Body of pancreas (tissue), 4 donors: ENCODE results near the gene SOD2.
"Not testable (repeated sequence)": the region's sequence is repeated elsewhere in the genome, so short reads cannot be mapped to it uniquely, and the experiment has no call there.

ENCODE experiments used
- POLR2A ChIP-seq, 3 donors: fragments of 450-650 bp; IDR thresholded peaks; one replicate each; pipeline ENCODE4 v1.6.1; 2016; ENCODE audit warnings: antibody characterized with exemption in 3 of 3, mild to moderate bottlenecking in 2 of 3
- TF ChIP-seq, protein P1 (sequence below), 7 experiments: fragments of 450-650 bp in 4 of 7; fragments of 200-600 bp in 3 of 7; sonication (generic) in 3 of 7; IDR thresholded peaks; one replicate each; pipeline ENCODE4 v1.5.1; 2016 to 2019; ENCODE audit warnings: antibody characterized with exemption in 7 of 7

DNA sequence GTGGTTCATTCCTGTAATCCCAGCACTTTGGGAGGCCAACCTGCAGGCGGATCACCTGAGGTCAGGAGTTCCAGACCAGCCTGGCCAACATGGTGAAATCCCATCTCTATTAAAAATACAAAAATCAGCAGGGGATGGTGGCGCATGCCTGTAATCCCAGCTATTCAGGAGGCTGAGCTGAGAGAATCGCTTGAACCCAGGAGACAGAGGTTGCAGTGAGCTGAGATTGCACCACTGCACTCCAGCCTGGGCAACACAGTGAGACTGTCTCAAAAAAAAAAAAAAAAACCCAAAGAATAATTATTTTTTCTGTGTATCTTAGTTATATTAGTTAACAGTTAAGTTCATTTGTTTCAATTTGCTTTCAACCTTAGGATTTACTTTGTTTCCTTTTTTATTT lies 32.2 kb upstream of the SOD2 start:
- TF ChIP-seq, protein P1, sequence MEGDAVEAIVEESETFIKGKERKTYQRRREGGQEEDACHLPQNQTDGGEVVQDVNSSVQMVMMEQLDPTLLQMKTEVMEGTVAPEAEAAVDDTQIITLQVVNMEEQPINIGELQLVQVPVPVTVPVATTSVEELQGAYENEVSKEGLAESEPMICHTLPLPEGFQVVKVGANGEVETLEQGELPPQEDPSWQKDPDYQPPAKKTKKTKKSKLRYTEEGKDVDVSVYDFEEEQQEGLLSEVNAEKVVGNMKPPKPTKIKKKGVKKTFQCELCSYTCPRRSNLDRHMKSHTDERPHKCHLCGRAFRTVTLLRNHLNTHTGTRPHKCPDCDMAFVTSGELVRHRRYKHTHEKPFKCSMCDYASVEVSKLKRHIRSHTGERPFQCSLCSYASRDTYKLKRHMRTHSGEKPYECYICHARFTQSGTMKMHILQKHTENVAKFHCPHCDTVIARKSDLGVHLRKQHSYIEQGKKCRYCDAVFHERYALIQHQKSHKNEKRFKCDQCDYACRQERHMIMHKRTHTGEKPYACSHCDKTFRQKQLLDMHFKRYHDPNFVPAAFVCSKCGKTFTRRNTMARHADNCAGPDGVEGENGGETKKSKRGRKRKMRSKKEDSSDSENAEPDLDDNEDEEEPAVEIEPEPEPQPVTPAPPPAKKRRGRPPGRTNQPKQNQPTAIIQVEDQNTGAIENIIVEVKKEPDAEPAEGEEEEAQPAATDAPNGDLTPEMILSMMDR (IDR thresholded peaks at IDR 0.05) = not testable (repeated sequence)
- TF ChIP-seq POLR2A (IDR thresholded peaks at IDR 0.05) = not testable (repeated sequence)
